Measurements from ENCODE around the gene CLIC3.
A peak's percentile ranks its signal among the peaks of the same experiment; 100 is the strongest.

The CLIC3 gene, protein sequence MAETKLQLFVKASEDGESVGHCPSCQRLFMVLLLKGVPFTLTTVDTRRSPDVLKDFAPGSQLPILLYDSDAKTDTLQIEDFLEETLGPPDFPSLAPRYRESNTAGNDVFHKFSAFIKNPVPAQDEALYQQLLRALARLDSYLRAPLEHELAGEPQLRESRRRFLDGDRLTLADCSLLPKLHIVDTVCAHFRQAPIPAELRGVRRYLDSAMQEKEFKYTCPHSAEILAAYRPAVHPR

DNA sequence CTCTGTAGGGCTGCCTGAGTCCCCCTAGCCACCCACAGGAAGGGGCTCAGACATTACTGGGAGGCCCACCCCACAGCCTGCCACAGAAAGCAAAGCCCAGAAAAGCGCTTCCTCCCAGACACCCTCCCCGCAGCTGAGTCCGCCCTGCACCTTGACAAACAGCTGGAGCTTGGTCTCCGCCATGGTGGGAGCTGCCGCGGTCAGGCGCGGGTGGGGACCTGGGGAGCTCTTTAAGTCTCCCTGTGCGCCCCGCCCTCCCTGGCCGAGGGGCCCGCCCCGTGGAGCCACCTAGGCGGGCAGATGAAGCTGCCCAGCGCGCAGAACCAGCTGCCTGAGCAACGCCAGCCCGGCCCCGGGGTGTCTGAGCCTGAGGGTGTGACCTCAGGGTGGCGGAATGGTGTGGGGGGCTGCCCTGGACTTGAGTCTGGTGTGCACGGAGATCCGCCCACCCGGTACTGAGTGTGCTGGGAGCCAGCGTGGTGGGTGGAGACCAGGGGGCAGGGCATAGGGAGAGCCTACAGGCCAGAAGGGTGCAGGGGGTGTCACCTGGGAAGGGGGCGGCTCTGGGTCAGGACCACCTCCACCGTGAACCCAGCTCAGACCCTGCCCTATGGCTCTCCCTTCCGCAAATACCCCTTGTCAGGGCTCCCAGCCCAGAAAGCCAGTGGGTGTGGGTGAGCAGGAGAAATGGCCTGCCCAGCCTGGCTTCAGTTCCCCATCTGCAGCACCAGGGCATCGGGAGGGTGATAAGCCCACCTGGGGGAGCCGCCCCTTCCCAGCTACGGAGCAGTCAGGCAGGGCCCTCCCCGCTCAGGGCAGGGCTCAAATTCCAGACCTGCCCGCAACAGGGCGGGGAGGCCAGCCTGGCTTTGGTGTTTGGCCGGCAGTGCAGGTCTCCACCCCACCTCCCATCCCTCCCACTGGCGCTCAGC is at the start of gene CLIC3:
Gene CLIC3 (minus strand): TSS at position 208 of the 932 bp plus-strand sequence. CDS start 25 bp downstream, at position 183.
- Mint-ChIP-seq H3K9me3 (no peaks in the 10 kb centered on the region), H3K4me1 (ENCODE audit: low read depth) (peaks cover 35% of the 10 kb centered on the region)
- DNase-seq (ENCODE audit: low spot score) = no peak

DNA sequence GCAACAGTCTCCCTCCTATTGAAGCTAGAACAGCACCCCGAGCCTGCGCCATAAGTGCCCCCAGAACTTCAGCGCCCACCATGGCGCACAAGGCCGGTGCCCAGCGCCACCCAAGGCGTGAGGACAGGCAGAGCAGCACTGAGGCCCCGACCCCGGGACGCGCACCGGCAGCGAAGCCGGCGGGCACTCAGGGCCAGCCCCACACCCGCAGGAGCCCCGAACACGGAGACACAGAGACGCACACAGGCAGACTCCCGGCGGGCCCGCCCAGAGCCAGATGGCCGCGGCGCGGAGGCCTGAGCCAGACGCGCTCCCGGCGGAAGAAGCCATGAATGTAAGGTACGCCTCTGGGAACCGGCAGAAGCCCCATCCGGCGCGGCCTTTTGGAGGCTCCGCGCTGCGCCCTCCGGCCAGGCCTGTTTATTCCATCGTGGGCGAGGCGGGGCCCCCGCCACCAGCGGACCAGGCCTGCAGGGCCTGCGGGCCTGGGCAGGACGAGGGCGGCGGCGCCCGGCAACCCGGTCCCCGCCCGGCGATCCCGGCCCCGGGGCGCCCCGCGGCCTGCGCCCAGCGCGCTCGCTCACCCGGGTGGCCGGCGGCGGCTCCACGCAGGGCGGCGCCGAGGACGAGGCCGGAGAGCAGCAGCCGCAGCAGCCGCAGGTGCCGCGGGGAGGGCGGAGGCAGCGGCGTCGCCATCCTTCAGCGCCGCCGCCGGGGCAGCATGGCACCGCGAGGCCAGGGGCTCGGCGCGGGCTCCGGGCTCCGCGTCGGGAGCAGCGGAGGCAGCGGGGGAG is 49.1 kb upstream of the CLIC3 start:
- H3K9me3 Mint-ChIP-seq = no peaks in the 10 kb centered on the region
- H3K27me3 Mint-ChIP-seq (ENCODE audit: low read depth) = peaks cover 43% of the 10 kb centered on the region
- peak overlapping the region; percentile 48 for H3K4me3 Mint-ChIP-seq
- H3K4me1 Mint-ChIP-seq (ENCODE audit: low read depth) = peaks cover 5% of the 10 kb centered on the region
- DNase-seq (ENCODE audit: low spot score) = no peak
- no peak overlapping the region for H3K27ac Mint-ChIP-seq
- H3K36me3 Mint-ChIP-seq (ENCODE audit: low read depth) = no peaks in the 10 kb centered on the region

More for the DNA sequence above, at the start of gene CLIC3:
- peak within 1 kb of the TSS; percentile 42 for H3K4me3 Mint-ChIP-seq
- peaks cover 7% of the 10 kb centered on the region for H3K36me3 Mint-ChIP-seq (ENCODE audit: low read depth)
- peaks cover 6% of the 10 kb centered on the region for H3K27me3 Mint-ChIP-seq (ENCODE audit: low read depth)
- peak within 1 kb of the TSS; percentile 15 for H3K27ac Mint-ChIP-seq

DNA sequence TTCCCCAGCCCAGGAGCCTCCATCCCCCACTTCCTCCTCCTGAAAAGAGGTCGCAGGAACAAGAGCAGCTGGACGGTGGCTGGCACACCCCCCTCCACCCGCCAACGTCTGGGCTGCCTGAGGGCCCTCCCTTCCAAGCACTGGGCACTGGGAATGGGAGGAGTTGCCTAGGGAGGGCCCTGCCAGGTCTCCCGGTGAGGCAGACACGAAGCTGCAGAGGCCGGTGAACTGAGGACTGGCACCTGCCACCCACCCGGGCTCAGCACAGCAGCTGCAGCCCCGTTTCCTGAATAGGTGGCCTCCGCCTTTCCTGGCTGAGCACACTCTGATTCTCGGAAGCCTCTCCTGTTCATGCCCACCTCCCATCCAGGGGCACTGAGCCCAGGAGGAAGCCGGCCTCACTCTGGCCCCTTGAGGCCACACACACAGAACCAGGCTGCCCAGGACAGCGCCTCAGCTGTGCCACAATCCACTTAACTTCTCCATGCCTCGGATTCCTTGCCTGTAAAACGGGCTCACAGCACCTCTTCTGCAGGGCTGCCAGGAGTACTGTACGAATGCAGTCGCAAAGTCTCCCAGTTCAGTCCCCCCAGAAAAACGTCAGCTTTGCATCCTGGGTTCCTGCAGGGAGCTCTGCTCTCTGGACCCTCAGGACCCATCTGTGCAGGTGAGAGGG is 48.3 kb upstream of the CLIC3 start:
- H3K27me3 Mint-ChIP-seq (ENCODE audit: low read depth) = peaks cover 36% of the 10 kb centered on the region
- peaks cover 5% of the 10 kb centered on the region for H3K4me1 Mint-ChIP-seq (ENCODE audit: low read depth)
- peak overlapping the region; percentile 48 for H3K4me3 Mint-ChIP-seq
- no peaks in the 10 kb centered on the region for H3K36me3 Mint-ChIP-seq (ENCODE audit: low read depth)
- no peak overlapping the region for H3K27ac Mint-ChIP-seq
- DNase-seq (ENCODE audit: low spot score) = no peak
- no peaks in the 10 kb centered on the region for H3K9me3 Mint-ChIP-seq

DNA sequence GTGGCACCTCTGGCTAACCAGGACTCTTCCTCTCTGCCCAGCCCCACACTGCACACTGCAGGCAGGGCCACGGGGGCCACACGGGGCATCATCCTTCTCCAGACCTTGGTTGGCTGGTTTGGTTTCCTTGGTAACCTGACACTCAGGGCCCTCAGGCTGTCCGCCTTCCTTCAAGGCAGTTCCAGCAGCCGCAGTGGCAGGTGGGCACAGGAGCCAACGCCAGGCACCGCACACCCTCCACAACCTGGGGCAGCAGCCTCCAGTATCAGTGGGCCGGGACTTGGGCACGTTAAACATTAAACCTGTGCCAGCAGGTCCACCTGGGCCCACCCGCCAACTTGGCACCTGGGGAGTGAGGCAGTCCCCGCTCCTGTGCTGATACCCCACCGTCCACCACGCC is 47.7 kb upstream of the CLIC3 start:
- H3K27ac Mint-ChIP-seq = no peak overlapping the region
- H3K4me3 Mint-ChIP-seq = no peak overlapping the region
- no peaks in the 10 kb centered on the region for H3K36me3 Mint-ChIP-seq (ENCODE audit: low read depth)
- H3K4me1 Mint-ChIP-seq (ENCODE audit: low read depth) = peaks cover 5% of the 10 kb centered on the region
- no peak for DNase-seq (ENCODE audit: low spot score)
- H3K9me3 Mint-ChIP-seq = no peaks in the 10 kb centered on the region
- peaks cover 32% of the 10 kb centered on the region for H3K27me3 Mint-ChIP-seq (ENCODE audit: low read depth)

DNA sequence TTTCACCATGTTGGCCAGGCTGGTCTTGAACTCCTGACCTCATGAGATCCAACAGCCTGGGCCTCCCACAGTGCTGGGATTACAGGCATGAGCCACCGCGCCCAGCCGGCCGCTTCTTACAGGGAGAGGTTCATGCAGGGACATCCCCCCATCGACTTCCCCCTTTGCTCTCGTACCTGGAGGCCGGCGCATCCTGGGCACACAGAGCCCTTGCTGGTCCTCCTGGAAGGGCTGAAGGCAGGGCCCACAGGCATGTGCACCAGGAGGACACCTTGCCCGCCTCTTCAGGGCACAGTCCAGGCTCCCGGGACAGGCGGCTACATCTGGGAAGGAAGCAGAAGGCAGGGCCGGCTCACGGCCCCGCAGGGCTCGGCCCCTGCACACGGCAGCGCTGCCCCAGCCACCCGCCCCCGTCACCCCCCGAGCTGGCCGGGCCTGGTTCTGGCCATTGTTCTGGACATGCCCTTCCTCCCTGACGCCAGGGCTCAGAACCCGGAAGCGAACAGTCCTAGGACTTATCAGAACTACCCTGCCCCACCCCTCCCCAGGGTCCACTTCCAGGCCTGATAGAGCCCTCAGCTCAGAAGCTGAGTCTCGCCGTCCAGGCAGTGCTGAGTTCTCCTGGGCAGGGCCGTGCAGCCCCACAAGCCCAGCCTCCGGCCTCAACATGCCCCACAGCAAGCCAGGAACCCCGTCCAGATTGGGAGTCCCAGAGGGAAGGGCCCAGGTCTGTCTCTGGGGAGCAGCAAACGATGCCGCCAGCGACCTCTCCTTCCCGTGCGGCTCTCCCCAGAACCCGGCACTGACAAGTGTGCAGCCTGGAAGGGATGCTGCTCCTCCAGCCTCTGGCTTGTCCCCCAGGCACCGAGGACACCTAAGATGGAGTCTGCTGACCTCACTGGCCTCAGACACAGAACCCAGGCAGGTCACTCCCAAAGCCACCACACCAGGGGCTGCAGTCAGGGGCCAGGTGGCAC is 46.7 kb upstream of the CLIC3 start:
- no peak overlapping the region for H3K4me3 Mint-ChIP-seq
- DNase-seq (ENCODE audit: low spot score) = no peak
- no peaks in the 10 kb centered on the region for H3K36me3 Mint-ChIP-seq (ENCODE audit: low read depth)
- H3K27me3 Mint-ChIP-seq (ENCODE audit: low read depth) = peaks cover 30% of the 10 kb centered on the region
- H3K4me1 Mint-ChIP-seq (ENCODE audit: low read depth) = peaks cover 5% of the 10 kb centered on the region
- no peaks in the 10 kb centered on the region for H3K9me3 Mint-ChIP-seq
- no peak overlapping the region for H3K27ac Mint-ChIP-seq

DNA sequence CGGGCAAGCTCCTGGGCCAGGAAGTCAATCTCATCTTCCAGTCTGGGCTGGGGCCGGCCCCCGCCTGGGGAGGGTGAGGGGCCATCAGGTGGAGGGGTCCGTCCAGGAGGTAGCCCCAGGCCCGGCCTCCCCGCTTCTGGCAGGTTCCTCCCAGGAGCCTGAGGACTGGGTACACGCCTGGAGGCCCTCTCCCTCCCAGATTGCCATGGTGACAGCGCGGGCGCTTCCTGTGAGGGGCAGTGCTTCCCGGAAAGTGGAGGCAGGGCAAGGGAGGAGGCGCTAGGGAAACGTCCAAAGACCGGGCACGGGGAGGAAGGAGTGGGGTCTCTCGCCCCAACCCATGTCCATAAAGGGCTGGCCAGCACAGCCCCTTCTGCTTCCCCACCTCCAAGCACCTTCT is 44.8 kb upstream of the CLIC3 start:
- Mint-ChIP-seq H3K9me3 (no peaks in the 10 kb centered on the region), H3K27me3 (ENCODE audit: low read depth) (peaks cover 16% of the 10 kb centered on the region), H3K4me3 (no peak overlapping the region), H3K4me1 (ENCODE audit: low read depth) (peaks cover 5% of the 10 kb centered on the region), H3K36me3 (ENCODE audit: low read depth) (no peaks in the 10 kb centered on the region), H3K27ac (no peak overlapping the region)
- DNase-seq (ENCODE audit: low spot score) = no peak

DNA sequence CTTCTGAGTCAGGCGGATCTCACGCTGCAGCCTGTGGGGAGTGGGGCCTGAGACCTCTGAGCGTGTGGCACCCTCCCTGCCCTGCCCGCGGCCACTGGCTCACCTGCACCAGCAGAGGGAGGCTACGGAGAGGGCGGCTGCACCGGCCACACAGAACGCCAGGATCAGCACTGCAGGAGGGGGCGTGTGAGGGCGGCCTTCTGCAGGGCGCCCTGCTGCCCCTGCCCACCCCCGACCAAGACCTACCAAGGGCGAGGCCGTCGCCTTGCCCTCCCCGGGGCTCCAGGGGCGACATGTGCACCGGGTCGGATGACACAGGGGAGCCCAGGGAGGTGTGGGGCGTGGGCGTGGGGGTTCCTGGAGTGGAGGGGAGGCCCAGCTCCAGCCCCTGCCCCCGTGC is 44.2 kb upstream of the CLIC3 start:
- no peak for DNase-seq (ENCODE audit: low spot score)
- H3K36me3 Mint-ChIP-seq (ENCODE audit: low read depth) = no peaks in the 10 kb centered on the region
- no peaks in the 10 kb centered on the region for H3K9me3 Mint-ChIP-seq
- peaks cover 5% of the 10 kb centered on the region for H3K4me1 Mint-ChIP-seq (ENCODE audit: low read depth)
- peaks cover 16% of the 10 kb centered on the region for H3K27me3 Mint-ChIP-seq (ENCODE audit: low read depth)
- no peak overlapping the region for H3K4me3 Mint-ChIP-seq
- H3K27ac Mint-ChIP-seq = no peak overlapping the region

DNA sequence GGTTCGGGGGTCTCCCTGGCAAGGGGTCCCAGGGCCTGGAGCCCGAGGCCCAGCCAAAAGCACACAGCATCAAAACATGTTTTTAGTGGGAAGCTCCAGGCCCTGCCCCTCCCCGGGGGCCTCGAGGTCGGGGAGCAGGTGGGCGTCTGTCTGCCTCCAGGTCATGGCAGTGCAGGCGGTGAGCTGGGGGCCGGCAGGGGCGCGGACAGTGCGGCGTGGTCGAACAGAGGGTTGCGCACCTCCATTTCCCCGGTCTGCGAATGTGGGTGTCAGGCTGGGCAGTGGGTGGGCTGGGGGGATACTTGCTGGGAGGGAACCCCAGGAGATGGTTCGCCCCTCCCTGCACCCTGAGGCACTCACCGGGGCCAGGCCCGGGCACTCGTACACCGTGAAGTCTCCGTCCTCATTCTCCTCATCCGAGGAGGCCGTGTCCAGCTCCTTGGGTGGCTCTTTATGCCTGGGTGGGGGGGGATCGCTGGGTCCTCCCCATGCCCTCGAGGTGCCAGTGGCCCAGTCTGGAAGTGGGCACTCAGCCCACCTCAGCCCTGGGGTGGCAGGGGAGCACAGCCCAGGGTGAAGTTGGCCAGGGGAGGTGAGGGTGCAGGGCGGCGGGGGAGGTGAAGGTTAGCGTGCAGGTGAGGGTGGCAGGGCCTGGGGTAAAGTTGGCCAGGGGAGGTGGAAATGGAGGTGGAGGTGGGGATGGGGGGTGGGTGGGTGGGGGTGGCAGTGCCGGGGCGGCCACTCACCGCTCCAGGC is 43.4 kb upstream of the CLIC3 start:
- no peaks in the 10 kb centered on the region for H3K36me3 Mint-ChIP-seq (ENCODE audit: low read depth)
- H3K9me3 Mint-ChIP-seq = no peaks in the 10 kb centered on the region
- H3K27me3 Mint-ChIP-seq (ENCODE audit: low read depth) = peaks cover 9% of the 10 kb centered on the region
- no peak for DNase-seq (ENCODE audit: low spot score)
- peaks cover 9% of the 10 kb centered on the region for H3K4me1 Mint-ChIP-seq (ENCODE audit: low read depth)
- no peak overlapping the region for H3K27ac Mint-ChIP-seq
- no peak overlapping the region for H3K4me3 Mint-ChIP-seq

DNA sequence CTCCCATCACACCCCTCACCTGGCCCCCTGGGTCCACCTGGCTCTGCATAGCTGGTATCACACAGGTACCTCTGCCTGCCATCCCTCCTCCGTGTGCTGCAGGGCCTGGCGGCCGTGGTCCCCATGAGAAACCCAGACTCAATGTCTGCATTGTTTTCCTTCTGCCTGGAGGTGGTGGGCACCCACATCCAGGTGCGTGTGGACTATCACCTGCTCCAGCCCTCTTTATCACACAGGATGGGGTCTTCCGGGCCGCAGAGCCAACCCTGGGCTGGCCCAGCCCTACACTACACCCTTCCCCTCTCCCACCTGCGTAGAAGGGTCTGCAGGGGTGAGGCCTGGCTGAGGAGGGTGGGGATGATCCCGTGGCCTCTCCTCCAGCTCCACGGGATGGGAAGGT is 42.5 kb upstream of the CLIC3 start:
- Mint-ChIP-seq H3K4me3 (no peak overlapping the region), H3K27me3 (ENCODE audit: low read depth) (peaks cover under 1% of the 10 kb centered on the region), H3K36me3 (ENCODE audit: low read depth) (no peaks in the 10 kb centered on the region), H3K27ac (no peak overlapping the region), H3K4me1 (ENCODE audit: low read depth) (peaks cover 10% of the 10 kb centered on the region), H3K9me3 (no peaks in the 10 kb centered on the region)
- DNase-seq (ENCODE audit: low spot score) = no peak

DNA sequence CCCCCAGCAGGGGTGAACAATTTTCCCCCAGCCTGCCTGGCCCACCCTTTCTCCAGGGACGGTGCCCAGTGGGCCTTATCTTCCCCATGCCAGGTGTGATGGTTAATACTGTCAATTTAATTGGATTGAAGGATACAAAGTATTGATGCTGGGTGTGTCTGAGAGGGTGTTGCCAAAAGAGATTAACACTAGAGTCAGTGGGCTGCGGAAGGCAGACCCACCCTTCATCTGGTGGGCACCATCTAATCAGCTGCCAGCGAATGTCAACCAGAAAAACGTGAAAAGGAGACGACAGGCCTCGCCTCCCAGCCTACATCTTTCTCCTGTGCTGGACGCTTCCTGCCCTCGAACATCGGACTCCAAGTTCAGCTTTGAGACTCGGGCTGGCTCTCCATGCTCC is 41.1 kb upstream of the CLIC3 start:
- DNase-seq (ENCODE audit: low spot score) = no peak
- Mint-ChIP-seq H3K9me3 (no peaks in the 10 kb centered on the region), H3K27me3 (ENCODE audit: low read depth) (no peaks in the 10 kb centered on the region), H3K36me3 (ENCODE audit: low read depth) (no peaks in the 10 kb centered on the region), H3K4me1 (ENCODE audit: low read depth) (peaks cover 15% of the 10 kb centered on the region), H3K4me3 (no peak overlapping the region), H3K27ac (no peak overlapping the region)

DNA sequence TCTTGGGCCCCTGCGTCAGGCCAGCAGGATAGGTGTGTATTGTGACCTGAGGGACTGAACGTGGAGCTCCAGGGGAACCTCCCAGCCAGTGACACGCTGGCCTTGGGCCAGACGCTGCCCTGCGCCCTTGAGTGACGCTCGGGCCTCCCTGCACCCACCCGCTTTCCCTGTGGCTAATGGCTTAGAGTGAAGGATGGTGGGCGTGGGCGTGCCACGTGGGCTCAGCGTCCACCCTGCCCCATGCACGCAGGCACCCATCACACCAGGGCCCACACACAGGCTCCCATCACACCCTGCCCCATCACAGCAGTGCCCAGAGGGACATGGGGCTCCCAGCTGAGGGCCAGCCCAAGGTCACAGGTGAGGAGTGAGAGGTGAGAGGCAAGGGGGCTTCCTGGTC is 40.7 kb upstream of the CLIC3 start:
- no peak for DNase-seq (ENCODE audit: low spot score)

DNA sequence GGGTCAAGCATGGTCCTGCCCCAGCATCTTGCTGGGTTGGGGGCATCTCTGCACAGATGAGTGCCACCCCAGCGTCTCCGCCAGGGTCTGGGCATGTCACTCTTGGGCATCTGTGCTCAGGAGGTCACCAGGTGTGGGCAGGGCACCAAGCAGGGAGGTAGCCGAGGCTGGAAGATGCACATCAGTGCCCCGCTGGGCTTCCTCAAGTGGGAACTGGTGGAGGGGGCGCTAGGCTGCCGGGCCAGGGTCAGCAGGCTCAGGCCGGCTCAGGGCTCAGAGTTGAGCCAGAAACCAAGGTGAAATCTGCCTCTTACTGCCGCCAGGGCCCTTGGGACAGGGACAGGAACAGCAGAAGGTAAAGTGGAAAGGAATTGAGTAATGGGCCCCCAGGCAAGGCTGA is 39.6 kb upstream of the CLIC3 start:
- Mint-ChIP-seq H3K27ac (no peak overlapping the region), H3K9me3 (no peaks in the 10 kb centered on the region), H3K36me3 (ENCODE audit: low read depth) (no peaks in the 10 kb centered on the region), H3K4me3 (no peak overlapping the region), H3K27me3 (ENCODE audit: low read depth) (no peaks in the 10 kb centered on the region), H3K4me1 (ENCODE audit: low read depth) (peaks cover 19% of the 10 kb centered on the region)
- DNase-seq (ENCODE audit: low spot score) = no peak

More for the DNA sequence above, 40.7 kb upstream of the CLIC3 start:
- no peak overlapping the region for H3K4me3 Mint-ChIP-seq
- no peaks in the 10 kb centered on the region for H3K27me3 Mint-ChIP-seq (ENCODE audit: low read depth)
- no peaks in the 10 kb centered on the region for H3K9me3 Mint-ChIP-seq
- H3K27ac Mint-ChIP-seq = no peak overlapping the region
- no peaks in the 10 kb centered on the region for H3K36me3 Mint-ChIP-seq (ENCODE audit: low read depth)
- peaks cover 16% of the 10 kb centered on the region for H3K4me1 Mint-ChIP-seq (ENCODE audit: low read depth)
